Esophagus squamous epithelium (tissue), 4 donors: ENCODE results near the gene SIN3A.
"Not testable (repeated sequence)": the region's sequence is repeated elsewhere in the genome, so short reads cannot be mapped to it uniquely, and the experiment has no call there.

Source experiments
- CTCF ChIP-seq, 6 experiments: fragments of 450-650 bp in 4 of 6; fragments of 200-600 bp in 2 of 6; sonication (generic) in 2 of 6; IDR thresholded peaks; one replicate each; pipeline ENCODE4 v1.5.1; 2016 to 2019; ENCODE audit warnings: antibody characterized with exemption in 6 of 6, mild to moderate bottlenecking in 4 of 6, moderate library complexity in 4 of 6
- POLR2A ChIP-seq, 4 donors: fragments of 450-650 bp; IDR thresholded peaks; one replicate each; pipeline ENCODE4 v1.6.1; 2017; ENCODE audit warnings: antibody characterized with exemption in 4 of 4, mild to moderate bottlenecking in 4 of 4, moderate library complexity in 3 of 4

GRCh38 chr15:75477094-75477493, 25.6 kb upstream of the SIN3A start:
- not testable (repeated sequence) for TF ChIP-seq POLR2A, CTCF (IDR thresholded peaks at IDR 0.05)
